Bronchial epithelial cell (primary cell): ENCODE results near the gene CYP27A1. TPM values are rescaled to one million over a fixed set of nuclear protein-coding genes. Genes with fewer than 3 reads are reported as not detected.

Source experiments
- DNase-seq: peaks from one replicate; pipeline ENCODE4 v3.0.0-alpha.2; 2010; ENCODE audit warnings: low read depth
- FAIRE-seq: peaks from 2 replicates; lab custom pipeline; 2011; peaks lifted over from hg19 to GRCh38; lab: Jason Lieb, UNC
- H3K27me3 ChIP-seq: 2 replicates; pipeline ENCODE4 v1.5.1; 2011; ENCODE audit warnings: low read length; ENCODE audit not compliant: control insufficient read depth, insufficient read depth
- H3K36me3 ChIP-seq: 2 replicates; pipeline ENCODE4 v1.5.1; 2011; ENCODE audit warnings: low read length; ENCODE audit not compliant: control insufficient read depth, insufficient read depth
- H3K4me3 ChIP-seq: 2 replicates; pipeline ENCODE4 v1.5.1; 2011; ENCODE audit warnings: mild to moderate bottlenecking, low read depth, low read length, control low read depth
- total RNA-seq: library from RNA; depleted of rRNA; stranded (reverse); fragments of >200 nt; gene quantifications from 2 replicates; pipeline ENCODE4 v1.2.1, GENCODE V29; 2014
- TF ChIP-seq, protein P1 (sequence below): IDR thresholded peaks from 2 replicates; pipeline ENCODE4 v1.5.1; 2011; ENCODE audit warnings: mild to moderate bottlenecking, moderate library complexity, low read length, control low read depth, inconsistent platforms; ENCODE audit not compliant: insufficient read depth, severe bottlenecking

CYP27A1 gene
- total RNA-seq, 1 donor from 2014 or later = 0.26 TPM

GRCh38 chr2:218748741-218749441, 33.1 kb upstream of the CYP27A1 start:
- Histone ChIP-seq H3K36me3 (peaks cover 25% of the 10 kb centered on the region), H3K27me3 (no peaks in the 10 kb centered on the region), H3K4me3 (no peak overlapping the region)
- TF ChIP-seq, protein P1, sequence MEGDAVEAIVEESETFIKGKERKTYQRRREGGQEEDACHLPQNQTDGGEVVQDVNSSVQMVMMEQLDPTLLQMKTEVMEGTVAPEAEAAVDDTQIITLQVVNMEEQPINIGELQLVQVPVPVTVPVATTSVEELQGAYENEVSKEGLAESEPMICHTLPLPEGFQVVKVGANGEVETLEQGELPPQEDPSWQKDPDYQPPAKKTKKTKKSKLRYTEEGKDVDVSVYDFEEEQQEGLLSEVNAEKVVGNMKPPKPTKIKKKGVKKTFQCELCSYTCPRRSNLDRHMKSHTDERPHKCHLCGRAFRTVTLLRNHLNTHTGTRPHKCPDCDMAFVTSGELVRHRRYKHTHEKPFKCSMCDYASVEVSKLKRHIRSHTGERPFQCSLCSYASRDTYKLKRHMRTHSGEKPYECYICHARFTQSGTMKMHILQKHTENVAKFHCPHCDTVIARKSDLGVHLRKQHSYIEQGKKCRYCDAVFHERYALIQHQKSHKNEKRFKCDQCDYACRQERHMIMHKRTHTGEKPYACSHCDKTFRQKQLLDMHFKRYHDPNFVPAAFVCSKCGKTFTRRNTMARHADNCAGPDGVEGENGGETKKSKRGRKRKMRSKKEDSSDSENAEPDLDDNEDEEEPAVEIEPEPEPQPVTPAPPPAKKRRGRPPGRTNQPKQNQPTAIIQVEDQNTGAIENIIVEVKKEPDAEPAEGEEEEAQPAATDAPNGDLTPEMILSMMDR = no peak
- FAIRE-seq (no peak), DNase-seq (no peak)

GRCh38 chr2:218754201-218754600, 27.7 kb upstream of the CYP27A1 start:
- FAIRE-seq (no peak), DNase-seq (no peak)
- no peaks in the 10 kb centered on the region for H3K27me3 ChIP-seq
- peaks cover 12% of the 10 kb centered on the region for H3K36me3 ChIP-seq
- TF ChIP-seq, protein P1 = no peak
- no peak overlapping the region for H3K4me3 ChIP-seq

GRCh38 chr2:218754781-218755180, 27.2 kb upstream of the CYP27A1 start:
- peaks cover 12% of the 10 kb centered on the region for H3K36me3 ChIP-seq
- FAIRE-seq = peak; percentile 73
- no peak overlapping the region for H3K4me3 ChIP-seq
- TF ChIP-seq, protein P1 = no peak
- no peak for DNase-seq
- no peaks in the 10 kb centered on the region for H3K27me3 ChIP-seq

DNA sequence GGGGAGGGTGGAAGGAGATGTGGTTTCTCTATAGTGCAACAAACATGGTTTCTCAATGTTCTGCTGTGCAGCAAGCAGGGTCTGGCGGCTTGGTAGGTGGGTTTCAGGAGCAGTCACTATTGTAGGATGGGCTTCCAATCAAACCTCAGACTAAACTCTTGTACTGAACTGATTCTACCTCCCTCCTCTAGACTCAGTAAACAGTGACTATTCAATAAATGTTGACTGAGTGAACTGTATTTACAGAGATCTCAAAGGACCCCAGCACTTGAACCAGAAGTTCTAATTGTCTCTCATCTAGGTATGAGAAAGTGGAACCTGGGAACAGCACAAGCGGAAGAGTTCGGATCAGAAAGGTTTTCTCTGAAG, 26.8 kb upstream of the CYP27A1 start:
- Histone ChIP-seq H3K4me3 (no peak overlapping the region), H3K27me3 (no peaks in the 10 kb centered on the region), H3K36me3 (peaks cover 12% of the 10 kb centered on the region)
- TF ChIP-seq, protein P1 = no peak
- DNase-seq = no peak
- no peak for FAIRE-seq

- Histone ChIP-seq H3K27me3 (no peaks in the 10 kb centered on the region), H3K36me3 (peaks cover 12% of the 10 kb centered on the region), H3K4me3 (no peak overlapping the region)
- no peak for DNase-seq
- TF ChIP-seq, protein P1 = no peak
- FAIRE-seq = no peak
Observed at GRCh38 chr2:218755567-218756404, 26.2 kb upstream of the CYP27A1 start.
